NCI-H748 (cell line): ENCODE data around the gene ADIG.
A peak's percentile ranks its signal among the peaks of the same experiment; 100 is the strongest.
"Not testable (repeated sequence)": the region's sequence is repeated elsewhere in the genome, so short reads cannot be mapped to it uniquely, and the experiment has no call there.

Experiments
- DNase-seq: peaks from one replicate; lab custom pipeline; 2025; ENCODE audit not compliant: unreplicated experiment; lab: John Stamatoyannopoulos, UW

Gene ADIG

DNA sequence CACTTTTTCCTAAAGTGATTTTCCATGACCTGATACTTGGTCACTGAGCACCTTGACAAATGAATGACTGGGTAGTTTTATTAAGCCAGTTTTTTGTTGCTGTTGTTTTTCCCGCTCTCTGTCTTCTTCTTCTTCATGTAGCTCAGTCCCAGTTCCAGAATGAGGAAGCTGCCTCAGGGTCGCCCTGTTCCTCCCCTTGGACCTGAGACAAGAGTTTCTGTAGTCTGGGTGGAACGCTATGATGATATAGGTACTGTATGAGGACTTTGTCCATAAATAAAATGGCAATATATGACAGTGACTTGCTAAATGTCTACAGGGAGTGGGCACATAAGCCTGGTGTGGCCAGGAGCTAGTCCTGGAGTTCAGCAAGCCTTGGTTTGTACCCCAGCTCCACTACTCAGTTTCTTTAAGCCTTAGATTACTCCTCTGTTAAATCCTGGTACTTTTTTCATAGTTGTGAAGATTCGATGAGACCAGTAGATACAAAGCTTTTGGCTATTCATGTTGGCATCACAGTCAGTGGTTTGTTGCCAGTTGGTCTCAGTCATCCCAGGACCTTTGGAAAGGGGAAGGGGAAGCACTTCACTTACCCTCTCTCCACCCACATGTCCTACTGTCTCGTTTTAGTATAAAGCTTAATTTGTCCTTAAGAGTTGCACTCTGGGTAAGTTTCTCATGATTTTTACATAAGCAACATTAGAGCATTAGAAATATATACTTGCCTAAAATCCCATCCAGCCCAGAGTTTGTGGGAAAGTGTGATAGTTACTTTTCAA, 11.1 kb upstream of the ADIG start:
- DNase-seq = no peak

DNA sequence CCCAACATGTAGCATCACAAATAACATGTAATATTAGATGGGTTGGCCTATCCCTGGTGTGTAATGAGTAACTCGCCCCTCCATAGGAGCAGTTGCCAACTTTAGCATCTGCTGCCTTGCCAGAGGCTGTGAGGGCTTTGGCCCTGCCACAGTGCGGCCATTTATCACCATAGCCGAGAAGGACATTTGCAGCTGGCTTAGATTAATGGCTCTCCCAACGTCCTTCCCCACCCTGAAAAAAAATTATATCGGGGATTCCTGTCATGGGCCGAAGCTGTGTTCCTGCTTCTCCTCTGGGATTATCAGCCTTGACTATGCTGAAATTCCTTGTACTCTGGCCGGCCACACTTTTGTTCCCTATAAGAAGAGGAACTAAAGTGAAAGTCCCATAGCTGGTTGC, 7.6 kb upstream of the ADIG start:
- DNase-seq = no peak

DNA sequence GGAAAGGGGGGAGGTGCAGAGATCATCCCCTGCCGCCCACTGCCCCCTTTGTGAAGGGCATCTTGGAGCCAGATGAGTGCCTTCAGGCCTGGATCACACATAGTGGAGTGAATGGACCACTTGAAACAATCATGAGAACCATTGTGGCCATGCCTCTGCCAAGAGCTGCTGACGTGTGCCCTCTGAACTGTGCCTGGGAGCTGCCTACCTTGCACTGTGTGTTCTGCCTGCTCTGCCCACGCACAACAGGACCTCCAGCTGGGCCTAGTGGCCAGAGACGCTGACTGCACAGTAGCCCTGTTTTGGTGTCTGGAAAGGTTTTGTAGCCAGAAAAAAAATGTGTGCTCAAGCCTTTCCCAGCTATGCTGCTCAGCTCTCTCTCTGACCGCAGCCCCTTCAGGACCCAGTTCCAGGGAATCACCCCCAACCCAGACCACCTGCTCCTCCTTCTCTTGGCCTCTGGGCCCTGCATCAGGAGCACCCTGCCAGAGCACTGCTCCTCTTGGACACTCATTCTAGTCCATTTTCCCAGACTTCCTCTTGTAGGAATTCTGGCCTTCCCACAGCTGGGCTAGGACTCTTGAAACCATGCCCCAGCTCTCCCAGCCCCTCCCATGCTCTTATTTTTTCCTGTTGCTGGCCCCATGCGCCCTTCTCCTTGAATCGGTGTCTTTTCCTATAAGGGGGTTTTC, 1.6 kb upstream of the ADIG start:
- no peak for DNase-seq

DNA sequence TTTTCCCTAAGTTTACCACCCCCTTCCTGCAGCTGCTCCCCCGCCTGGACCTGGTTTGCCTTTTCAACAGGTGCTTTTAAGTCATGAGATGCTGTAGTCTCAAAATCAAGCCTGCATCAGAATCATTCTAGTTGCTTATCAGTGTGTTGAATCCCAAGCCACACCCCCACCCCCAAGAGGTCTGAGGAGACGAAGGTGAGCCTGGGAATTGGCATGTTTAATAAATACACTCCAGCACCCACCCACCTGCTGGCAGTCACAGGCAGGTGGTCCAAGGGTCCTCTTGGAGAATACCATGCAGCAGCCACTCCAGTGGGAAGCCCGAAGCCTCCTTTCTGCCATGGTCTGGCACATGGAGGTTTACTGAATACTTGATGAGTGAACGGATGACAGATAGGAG, 1.1 kb upstream of the ADIG start:
- no peak for DNase-seq

DNA sequence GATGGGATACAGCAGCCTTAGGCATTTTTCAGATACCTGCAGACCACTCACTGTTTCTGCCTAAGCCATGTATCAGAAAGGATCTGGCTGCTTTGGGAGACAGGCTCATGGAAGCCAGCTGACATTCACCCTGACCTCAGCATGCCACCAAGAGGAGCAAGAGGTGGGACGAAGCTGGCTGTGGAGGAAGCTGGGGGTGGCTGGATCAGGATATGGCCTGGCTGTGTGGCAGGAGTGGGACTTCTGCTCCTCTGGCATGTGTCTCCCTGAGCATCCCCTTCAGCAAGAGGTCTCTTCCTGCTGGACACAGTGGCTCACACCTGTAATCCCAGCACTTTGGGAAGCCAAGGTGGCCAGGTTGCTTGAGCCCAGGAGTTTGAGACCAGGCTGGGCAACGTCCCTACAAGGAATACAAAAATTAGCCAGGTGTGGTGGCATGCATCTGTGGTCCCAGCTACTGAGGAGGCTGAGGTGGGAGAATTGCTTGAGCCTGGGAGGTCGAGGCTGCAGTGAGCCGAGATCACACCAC, 897 bp downstream of the ADIG start:
- no peak for DNase-seq

DNA sequence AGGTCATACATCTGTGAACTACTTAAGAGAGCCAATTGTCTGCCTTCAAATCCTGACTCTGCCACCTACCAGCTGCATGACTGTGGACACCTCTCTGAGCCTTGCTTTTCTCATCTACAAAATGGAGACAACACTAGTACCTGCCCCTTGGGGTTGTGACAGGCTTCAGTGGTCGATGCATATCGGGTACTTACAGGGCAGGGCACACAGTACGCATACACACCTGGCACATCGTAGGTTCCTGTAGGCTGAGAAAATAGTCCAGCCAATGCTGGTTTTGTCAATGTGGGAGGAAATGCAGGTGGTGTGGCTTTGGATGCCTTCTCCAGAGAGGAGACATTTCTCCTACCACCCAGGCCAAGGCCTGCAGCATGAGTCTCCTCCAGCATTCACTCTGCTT, 2.3 kb downstream of the ADIG start:
- no peak for DNase-seq

DNA sequence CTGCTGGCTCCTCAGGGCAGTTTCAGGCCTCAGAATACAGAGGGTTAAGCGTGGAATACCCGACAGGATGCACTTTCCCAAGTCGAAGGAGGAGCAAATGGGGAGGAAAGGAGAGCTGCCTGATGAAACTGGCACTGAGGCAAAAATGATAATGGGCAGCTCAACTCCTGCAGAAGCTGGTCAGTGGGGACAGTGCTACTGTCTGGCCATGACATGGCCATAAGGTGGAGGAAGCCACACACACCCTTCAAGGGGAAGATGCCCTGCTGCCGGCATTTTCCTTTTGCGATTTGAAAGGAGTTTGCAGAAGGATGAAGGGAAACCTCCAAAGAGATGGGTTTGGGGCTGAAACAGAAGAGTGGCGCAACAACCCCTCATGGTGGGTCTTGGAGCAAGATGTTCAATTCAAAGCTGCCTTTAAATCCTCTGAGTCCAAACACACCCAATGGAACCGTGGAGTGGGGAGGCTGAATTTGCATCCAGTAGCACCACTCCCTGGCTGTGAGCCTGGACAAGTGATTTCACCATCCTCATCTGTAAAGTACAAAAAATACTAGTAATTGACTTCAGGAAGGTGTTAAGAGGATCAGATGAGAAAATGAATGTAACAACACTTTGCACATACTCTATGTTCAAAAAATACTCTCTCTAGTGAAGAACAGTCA, 3.2 kb downstream of the ADIG start:
- DNase-seq = no peak

DNA sequence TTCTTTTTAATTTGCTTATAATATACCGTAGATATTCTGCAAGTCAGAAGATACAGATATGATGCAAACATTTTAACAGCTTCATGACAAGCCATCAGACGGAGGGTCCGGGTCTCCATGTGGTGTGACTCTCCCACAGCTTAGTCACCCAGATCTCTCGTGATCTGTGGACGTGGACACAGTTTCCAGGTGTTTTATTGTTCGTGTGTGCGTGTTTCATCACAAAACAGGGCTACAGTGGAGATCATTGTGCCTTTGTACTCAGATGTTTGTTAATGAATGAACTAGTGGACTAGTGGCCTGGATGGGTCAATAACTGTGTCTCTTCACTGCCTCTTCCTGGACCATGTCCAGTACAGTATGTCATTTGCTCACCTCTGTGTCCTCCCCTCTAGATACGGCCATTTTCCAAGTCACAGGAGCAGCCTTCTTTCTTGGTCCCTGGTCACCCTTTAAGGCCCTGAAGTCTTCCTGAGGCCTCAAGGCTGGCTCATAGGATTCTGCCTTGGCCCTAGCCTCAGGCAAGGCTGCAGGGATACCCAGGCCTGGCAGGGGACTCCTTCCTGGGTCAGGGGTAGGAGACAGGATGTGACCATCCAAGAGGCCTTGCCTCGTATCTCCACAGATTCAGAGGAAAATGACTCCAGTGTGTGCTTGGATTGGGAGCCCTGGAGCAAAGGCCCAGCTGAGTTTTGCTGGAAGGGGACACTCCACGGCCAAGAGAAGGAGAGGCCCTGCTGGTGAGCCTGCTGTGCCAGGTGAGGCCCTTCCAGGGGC, 4.6 kb downstream of the ADIG start:
- DNase-seq = no peak

DNA sequence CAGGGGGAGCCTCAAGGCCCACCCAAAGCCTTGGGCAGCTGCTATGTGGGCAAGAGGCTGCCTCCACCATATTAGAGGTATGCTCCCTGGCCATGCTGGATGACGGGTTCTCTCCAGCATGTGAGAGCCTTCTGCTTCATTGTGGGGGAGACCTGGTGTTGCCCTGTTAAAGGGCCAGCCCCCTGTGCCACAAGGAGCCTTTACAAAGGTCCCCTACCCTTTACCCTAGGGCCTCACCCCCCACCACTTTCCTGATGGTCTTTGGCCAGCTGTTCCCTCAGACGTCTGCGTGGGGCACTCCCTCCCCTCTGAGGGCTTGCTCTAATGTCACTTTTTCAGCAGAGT, 5.2 kb downstream of the ADIG start:
- no peak for DNase-seq

DNA sequence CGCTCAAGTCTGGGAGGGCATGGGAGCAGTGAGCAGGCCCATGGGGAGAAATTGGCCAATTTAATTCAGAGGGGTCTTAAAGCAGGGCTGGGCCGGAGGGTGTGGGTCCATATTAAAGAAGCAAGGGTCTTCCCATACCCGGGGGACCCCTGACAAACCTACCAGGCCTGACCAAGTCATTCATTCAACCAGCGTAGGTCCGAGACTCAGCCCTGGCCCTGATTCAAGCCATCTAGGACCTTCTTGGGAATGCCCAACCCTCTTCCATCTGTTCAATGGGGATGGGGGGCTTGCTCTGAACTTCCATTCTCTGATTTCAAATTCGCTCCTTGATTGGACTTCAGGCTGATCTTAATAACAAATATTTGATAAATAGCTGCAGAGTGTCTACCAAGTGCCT, 7.3 kb downstream of the ADIG start:
- DNase-seq = no peak

DNA sequence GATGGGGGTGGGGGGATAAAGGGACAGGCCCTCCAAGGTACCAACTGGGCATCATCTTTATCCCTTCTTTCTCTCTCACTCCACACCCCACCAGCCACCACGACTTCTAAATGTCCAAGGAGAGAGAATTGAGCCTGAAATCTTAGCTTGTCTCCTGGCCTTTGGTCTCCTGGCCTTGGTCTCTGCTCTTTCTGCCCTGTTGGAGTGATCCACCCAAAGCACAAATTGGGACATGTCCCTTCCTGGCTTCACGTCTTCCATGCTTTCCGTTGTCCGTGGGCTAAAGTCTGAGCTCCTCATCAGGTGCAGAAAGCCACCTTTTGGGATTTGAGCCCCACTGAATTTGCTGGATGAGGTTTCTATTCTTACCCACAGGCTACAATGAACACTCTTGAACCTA, 8.4 kb downstream of the ADIG start:
- no peak for DNase-seq

DNA sequence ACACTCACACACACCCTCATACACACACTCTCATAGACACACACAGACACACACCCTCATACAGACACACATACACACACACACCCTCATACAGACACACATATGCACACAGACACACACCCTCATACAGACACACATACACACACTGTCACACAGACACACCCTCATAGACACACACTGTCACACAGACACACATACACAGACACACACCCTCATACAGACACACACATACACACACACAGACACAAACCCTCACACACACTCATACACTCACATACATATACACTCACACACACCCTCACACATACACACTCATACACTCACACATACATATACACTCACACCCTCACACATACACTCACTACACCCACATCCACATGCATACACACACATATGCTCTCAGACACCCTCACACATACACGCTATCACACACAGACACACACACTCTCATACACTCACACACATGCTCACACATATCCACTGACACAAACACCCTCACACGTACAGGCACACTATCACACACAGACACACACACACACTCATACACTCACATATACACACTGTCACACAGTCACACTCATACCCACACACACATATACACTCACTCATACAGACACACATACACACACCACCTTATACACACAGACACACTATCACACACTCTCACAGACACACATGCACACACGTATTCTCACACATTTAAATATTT, 9.1 kb downstream of the ADIG start:
- DNase-seq = no peak

DNA sequence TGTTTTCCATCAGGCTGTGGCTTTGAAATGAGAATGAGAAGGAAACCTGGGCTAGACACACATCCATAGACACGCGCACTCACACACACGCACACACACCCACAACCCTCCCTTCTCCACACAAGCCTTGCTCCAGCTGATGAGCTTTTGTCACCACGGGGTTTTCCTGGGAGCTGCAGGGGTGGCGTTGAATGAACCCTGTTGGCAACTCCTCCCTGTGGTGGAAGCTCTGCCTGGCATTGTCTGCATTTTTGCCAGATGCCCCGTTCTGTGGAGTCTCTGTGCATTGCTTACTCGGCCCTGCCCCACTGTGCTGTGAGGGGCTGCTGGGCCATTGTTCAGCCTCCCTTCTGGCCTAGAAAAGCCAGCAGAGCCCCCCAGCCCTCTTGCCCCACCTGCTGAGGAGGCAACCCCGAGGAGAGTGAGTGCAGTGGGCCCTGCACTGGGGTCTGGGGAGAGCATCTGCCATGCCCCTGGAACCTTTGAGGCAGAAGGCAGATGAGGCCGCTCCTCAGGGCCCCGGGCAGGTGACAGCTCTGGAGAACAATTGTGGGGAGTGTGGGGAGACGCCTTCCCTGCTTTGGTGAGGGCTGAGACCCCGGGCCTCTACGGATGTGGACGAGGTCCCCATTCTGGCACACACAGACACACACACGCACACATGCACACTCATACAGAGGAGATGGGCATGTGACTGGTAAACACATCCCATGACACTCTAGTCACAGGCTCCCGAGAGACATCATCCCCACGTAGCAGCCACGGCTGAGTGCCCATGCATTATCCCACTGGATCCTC, 9.9 kb downstream of the ADIG start:
- DNase-seq = no peak

DNA sequence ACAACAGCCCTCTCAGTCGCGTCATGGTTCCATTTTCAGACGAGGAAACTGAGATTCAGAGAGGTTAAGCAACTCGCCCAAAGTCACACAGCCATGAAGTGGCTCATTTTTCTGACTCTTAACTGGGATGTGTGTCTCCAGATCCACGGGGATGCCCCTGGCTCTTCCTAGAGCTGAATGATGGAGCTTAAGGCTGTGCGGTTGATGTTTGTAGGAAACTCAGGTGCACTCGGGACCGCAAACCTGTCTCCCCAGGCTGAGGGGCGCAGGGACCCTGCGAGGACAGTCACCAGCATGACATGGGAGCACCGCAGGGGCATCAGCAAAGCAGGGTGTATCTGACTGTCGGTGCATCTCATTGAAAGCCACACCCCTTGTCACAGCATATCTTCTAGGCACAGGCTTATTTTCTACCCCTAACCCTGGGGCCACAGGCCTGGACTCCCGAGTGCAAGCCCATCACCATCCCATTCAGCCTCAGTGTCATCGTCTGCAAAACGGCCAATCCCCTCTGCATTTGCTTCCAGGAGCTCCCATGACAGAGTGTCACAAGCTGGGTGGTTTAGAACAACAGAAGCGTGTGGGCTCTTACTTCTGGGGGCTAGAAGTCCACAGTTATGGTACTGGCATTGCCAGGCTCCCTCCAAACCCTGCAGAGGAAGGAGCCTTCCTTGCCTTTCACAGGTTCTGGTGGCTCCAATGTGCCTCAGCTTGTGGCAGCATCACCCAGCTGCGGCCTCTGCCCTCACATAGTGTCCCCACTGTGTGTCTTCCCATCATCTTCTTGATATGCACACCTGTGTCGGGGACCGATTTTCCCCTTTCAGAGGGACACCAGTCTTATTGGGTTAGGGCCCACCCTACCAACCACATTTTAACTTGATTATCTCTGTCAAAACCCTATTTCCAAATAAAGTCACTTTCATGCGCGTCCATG, 10.7 kb downstream of the ADIG start:
- DNase-seq = no peak

DNA sequence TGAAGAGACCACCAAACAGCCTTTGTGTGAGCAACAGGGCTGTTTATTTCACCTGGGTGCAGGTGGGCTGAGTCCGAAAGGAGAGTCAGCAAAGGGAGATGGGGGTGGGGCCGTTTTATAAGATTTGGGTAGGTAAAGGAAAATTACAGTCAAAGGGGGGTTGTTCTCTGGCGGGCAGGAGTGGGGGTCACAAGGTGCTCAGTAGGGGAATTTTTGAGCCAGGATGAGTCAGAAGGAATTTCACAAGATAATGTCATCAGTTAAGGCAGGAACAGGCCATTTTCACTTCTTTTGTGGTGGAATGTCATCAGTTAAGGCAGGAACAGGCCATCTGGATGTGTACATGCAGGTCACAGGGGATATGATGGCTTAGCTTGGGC, 11.4 kb downstream of the ADIG start:
- DNase-seq = not testable (repeated sequence)

DNA sequence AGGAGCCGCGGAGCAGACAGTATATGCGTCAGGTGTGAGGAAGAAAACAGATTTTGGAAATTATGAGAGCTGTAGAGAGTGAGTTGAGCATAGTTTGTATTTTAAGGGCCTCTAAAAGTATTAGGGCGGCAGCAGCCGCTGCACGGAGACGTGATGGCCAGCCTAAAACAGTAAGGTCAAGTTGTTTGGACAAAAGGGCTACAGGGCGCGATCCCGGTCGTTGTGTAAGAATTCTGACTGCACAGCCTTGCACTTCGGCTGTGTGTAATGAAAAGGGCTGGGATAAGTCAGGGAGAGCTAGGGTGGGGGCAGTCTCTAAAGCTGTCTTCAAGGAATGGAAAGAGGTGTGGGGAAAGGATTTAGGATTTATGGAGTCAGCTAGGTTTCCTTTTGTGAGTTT, 13.3 kb downstream of the ADIG start:
- DNase-seq = not testable (repeated sequence)

DNA sequence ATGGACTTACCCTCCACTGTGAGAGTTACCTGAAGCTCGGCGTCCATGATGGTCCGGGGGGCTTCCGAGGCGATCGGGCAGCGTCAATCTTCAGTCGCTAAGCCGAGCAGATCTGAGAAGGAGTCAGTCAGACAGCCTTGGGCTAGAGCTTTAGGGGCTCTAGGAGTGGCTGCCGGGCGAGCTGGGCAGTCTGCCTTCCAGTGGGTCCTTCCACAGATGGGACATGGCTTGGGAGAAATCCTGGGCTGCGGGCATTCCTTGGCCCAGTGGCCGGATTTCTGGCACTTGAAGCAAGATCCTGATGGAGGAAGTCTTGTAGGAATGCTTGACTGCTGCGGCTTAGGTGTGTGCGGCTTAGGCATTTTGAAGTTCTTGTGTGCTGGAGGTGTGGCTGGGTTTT, 14.9 kb downstream of the ADIG start:
- not testable (repeated sequence) for DNase-seq

DNA sequence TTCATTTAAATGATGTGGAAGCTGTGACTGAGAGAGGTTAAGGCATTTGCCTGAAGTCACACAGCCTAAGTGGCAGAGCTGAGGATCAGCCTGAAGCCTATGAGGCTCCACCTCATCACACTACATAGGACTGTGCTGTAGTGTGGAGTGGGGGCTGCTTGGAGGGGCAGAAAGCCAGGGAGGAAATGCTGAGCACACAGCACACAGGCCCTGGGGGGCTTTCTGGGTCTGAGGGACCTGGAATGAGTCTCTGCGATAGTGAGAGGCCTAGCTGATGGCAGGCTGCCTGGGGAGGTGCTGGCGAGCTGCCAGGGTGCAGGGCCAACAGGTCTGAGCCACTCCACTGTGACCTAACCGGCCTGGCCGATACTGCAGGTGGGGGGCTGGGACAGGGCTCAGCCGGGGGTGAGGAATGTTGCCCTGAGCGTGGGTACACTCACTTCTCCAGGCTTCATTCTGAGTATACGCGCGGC, 18.4 kb downstream of the ADIG start:
- DNase-seq = peak; percentile 12

DNA sequence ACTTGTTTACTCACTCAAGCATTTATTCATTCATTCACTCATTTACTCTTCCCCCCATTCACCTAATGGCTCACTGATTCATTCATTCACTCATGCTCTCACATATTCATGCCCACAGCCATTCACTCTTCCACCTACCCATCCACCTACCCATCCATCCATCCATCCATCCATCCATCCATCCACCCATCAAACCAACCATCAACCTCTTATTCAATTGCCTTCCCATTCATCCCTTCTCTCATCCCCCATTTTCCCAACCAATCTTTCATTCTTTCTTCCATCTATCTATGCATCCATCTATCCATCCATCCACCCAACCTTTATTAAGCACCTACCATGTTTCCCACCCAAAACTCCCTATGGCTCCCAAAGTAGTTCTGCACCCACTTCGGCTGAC, 19.1 kb downstream of the ADIG start:
- DNase-seq = no peak
